Suppressor macrophage (primary cell): Measurements from ENCODE around the gene GGT6.
"Not testable (repeated sequence)": the region's sequence is repeated elsewhere in the genome, so short reads cannot be mapped to it uniquely, and the experiment has no call there.

Experiments used
- DNase-seq, 4 experiments: peaks; one replicate each; pipeline ENCODE4 v3.0.0-alpha.2; 2020 to 2022
- total RNA-seq, 17 experiments: gene quantifications; one replicate each; lab custom pipeline; 2026; ENCODE audit warnings: mixed read lengths in 6 of 17, inconsistent platforms in 3 of 17; lab: John Stamatoyannopoulos, UW

GGT6 gene
- total RNA-seq: 0 to 0.77 (median 0) reads per million in 17 experiments

- DNase-seq: no peak
Observed at GRCh38 chr17:4560421-4560820, at the start of gene GGT6. TSS of gene GGT6 (minus strand) at chr17:4560577. CDS start at chr17:4560521, 56 bp downstream.

GRCh38 chr17:4610162-4610561 lies 49.8 kb upstream of the GGT6 start:
- DNase-seq: no peak

- DNase-seq: no peak
Observed at GRCh38 chr17:4609761-4610160, 49.4 kb upstream of the GGT6 start.

- DNase-seq: peak; percentile 86 to 94 (median 92)
Observed at GRCh38 chr17:4607773-4608187, 47.4 kb upstream of the GGT6 start.

- no peak for DNase-seq
Observed at GRCh38 chr17:4607261-4607741, 46.9 kb upstream of the GGT6 start.

- DNase-seq: peak; percentile 39 to 68 (median 60)
Observed at GRCh38 chr17:4605826-4606225, 45.4 kb upstream of the GGT6 start.

- DNase-seq: not testable (repeated sequence)
Observed at GRCh38 chr17:4604736-4605135, 44.4 kb upstream of the GGT6 start.

- DNase-seq: no peak
Observed at GRCh38 chr17:4604111-4604644, 43.8 kb upstream of the GGT6 start.

GRCh38 chr17:4602041-4602440 lies 41.7 kb upstream of the GGT6 start:
- DNase-seq: no peak

GRCh38 chr17:4601326-4601725 lies 40.9 kb upstream of the GGT6 start:
- no peak for DNase-seq

- no peak for DNase-seq
Observed at GRCh38 chr17:4600563-4600962, 40.2 kb upstream of the GGT6 start.

GRCh38 chr17:4599505-4600281 lies 39.3 kb upstream of the GGT6 start:
- DNase-seq: no peak

GRCh38 chr17:4598776-4599504 lies 38.6 kb upstream of the GGT6 start:
- no peak for DNase-seq

- DNase-seq: no peak
Observed at GRCh38 chr17:4597975-4598374, 37.6 kb upstream of the GGT6 start.

GRCh38 chr17:4596636-4597380 lies 36.4 kb upstream of the GGT6 start:
- DNase-seq: no peak

GRCh38 chr17:4595685-4596342 lies 35.4 kb upstream of the GGT6 start:
- not testable (repeated sequence) for DNase-seq

GRCh38 chr17:4594931-4595684 lies 34.7 kb upstream of the GGT6 start:
- DNase-seq: peak; percentile 57 to 79 (median 68)

GRCh38 chr17:4594406-4594805 lies 34.0 kb upstream of the GGT6 start:
- no peak for DNase-seq

GRCh38 chr17:4593021-4593421 lies 32.6 kb upstream of the GGT6 start:
- DNase-seq: no peak

GRCh38 chr17:4592240-4593005 lies 32.0 kb upstream of the GGT6 start:
- DNase-seq: no peak

- peak; percentile 86 to 93 (median 90) for DNase-seq
Observed at GRCh38 chr17:4591529-4591928, 31.2 kb upstream of the GGT6 start.
